Gastrocnemius medialis (tissue), 4 donors: ENCODE results near the gene B3GNT9. TPM values are rescaled to one million over a fixed set of nuclear protein-coding genes. Genes with fewer than 3 reads are reported as not detected.

ENCODE experiments used
- ATAC-seq, 2 donors: fragments of 150-250 bp; one replicate each; pipeline ENCODE4 v1.9.1; 2016
- DNase-seq, 2 donors: peaks; one replicate each; pipeline ENCODE4 v3.0.0-alpha.2; 2019
- H3K27ac ChIP-seq, 4 donors: fragments of 200-600 bp; sonication (generic); 1 replicate in 1 of 4; 2 replicates in 3 of 4; pipeline ENCODE4 v1.5.1; 2016 to 2018; ENCODE audit warnings: mild to moderate bottlenecking in 2 of 4, moderate library complexity in 1 of 4
- H3K27me3 ChIP-seq, 3 donors: fragments of 200-600 bp; sonication (generic) in 2 of 3; 1 replicate in 1 of 3; 2 replicates in 2 of 3; pipeline versions ENCODE4 v1.5.1 to v1.6.0; 2016 to 2019; ENCODE audit warnings: mild to moderate bottlenecking in 1 of 3, moderate library complexity in 1 of 3
- H3K36me3 ChIP-seq, 2 donors: fragments of 200-600 bp; sonication (generic) in 1 of 2; one replicate each; pipeline ENCODE4 v1.5.1; 2017 to 2018
- H3K4me1 ChIP-seq, 2 donors: fragments of 200-600 bp; sonication (generic) in 1 of 2; one replicate each; pipeline ENCODE4 v1.5.1; 2016 to 2017; ENCODE audit warnings: mild to moderate bottlenecking in 2 of 2
- H3K4me3 ChIP-seq, 4 donors: fragments of 200-600 bp; sonication (generic) in 3 of 4; 1 replicate in 1 of 4; 2 replicates in 3 of 4; pipeline ENCODE4 v1.5.1; 2016 to 2019; ENCODE audit warnings: mild to moderate bottlenecking in 2 of 4
- H3K9me3 ChIP-seq, 3 donors: fragments of 200-600 bp; sonication (generic) in 2 of 3; 1 replicate in 1 of 3; 2 replicates in 2 of 3; pipeline ENCODE4 v1.5.1; 2016 to 2019
- CTCF ChIP-seq, 5 experiments: fragments of 450-650 bp in 3 of 5; fragments of 200-600 bp in 2 of 5; sonication (generic) in 2 of 5; IDR thresholded peaks in 4 of 5; conservative IDR thresholded peaks in 1 of 5; 1 replicate in 4 of 5; 2 replicates in 1 of 5; pipeline ENCODE4 v1.5.1; 2016 to 2019; ENCODE audit warnings: antibody characterized with exemption in 5 of 5, mild to moderate bottlenecking in 3 of 5, moderate library complexity in 3 of 5
- POLR2A ChIP-seq, 2 donors: fragments of 450-650 bp; IDR thresholded peaks; one replicate each; pipeline ENCODE4 v1.6.1; 2017; ENCODE audit warnings: antibody characterized with exemption in 2 of 2, mild to moderate bottlenecking in 2 of 2, moderate library complexity in 2 of 2
- in situ Hi-C, 4 donors: fragments of 200-750 bp; cut with MboI; loops; one replicate each; pipeline versions ENCODE4 v1.15.0 to v1.8.0; 2017; ENCODE audit warnings: low sequenced_read_pairs in 4 of 4
- intact Hi-C: fragments of 100-400 bp; cut with DNase I; formaldehyde crosslinking; loops from one replicate; pipeline ENCODE4 v1.15.1; 2023; ENCODE audit warnings: low total_unique reads
- total RNA-seq, 4 donors: library from RNA; depleted of rRNA; stranded (reverse); fragments of >200 nt; gene quantifications; one replicate each; pipeline versions ENCODE4 v1.1.0 to v1.2.3, GENCODE V29; 2016

The B3GNT9 gene
- total RNA-seq, 4 donors from 2014 or later: 1.5 to 3.1 (median 2.6) TPM

GRCh38 chr16:67161595-67162058 is 10.8 kb upstream of the B3GNT9 start:
- intact Hi-C loops: loop anchor here (2.0 to 5.0 kb wide), 3 partner anchors 86 to 211 kb away; partner anchors contain the start of genes CBFB, FHOD1 and SLC9A5
- DNase-seq (peak; percentile 57 to 84), ATAC-seq (peak; percentile 3 to 22)
- Histone ChIP-seq H3K9me3 (no peaks in the 10 kb centered on the region), H3K36me3 (no peaks in the 10 kb centered on the region), H3K27me3 (no peaks in the 10 kb centered on the region), H3K4me1 (peaks cover 49 to 51% of the 10 kb centered on the region in 2 donors), H3K27ac (peak overlapping the region; percentile 93 to 100 (median 95)), H3K4me3 (peak overlapping the region; percentile 75 to 87 (median 76))
- in situ Hi-C loops: no loop called here
- TF ChIP-seq CTCF (IDR thresholded peaks at IDR 0.05 in 4 of 5, conservative IDR thresholded peaks at IDR 0.05 in 1 of 5) (peak in 4 of 5 experiments; percentile 18 to 33 (median 22)), POLR2A (IDR thresholded peaks at IDR 0.05) (no peak)

- Histone ChIP-seq H3K27ac (peak overlapping the region; percentile 93 to 100 (median 95)), H3K4me3 (peak overlapping the region; percentile 75 to 87 (median 76)), H3K36me3 (no peaks in the 10 kb centered on the region), H3K4me1 (peaks cover 37 to 44% of the 10 kb centered on the region in 2 donors), H3K9me3 (no peaks in the 10 kb centered on the region), H3K27me3 (no peaks in the 10 kb centered on the region)
- intact Hi-C loops: loop anchor here (1.0 to 2.0 kb wide), 2 partner anchors 25 to 174 kb away; no protein-coding TSS in a partner anchor
- ATAC-seq (no peak), DNase-seq (no peak)
- in situ Hi-C loops: loop anchor here (5.0 to 10.0 kb wide), 4 partner anchors 144 to 194 kb away; partner anchors contain the start of gene CES3 (in 1 of the 4)
- no peak for TF ChIP-seq POLR2A (IDR thresholded peaks at IDR 0.05)
- TF ChIP-seq CTCF (IDR thresholded peaks at IDR 0.05 in 4 of 5, conservative IDR thresholded peaks at IDR 0.05 in 1 of 5): no peak
Observed at GRCh38 chr16:67158637-67159600, 8.1 kb upstream of the B3GNT9 start.

GRCh38 chr16:67157892-67158635 is 7.3 kb upstream of the B3GNT9 start:
- H3K4me3 ChIP-seq: no peak overlapping the region
- no peaks in the 10 kb centered on the region for H3K9me3 ChIP-seq
- in situ Hi-C loops: loop anchor here (5.0 to 10.0 kb wide), 4 partner anchors 143 to 193 kb away; partner anchors contain the start of gene CES3 (in 1 of the 4)
- H3K4me1 ChIP-seq: peaks cover 28 to 36% of the 10 kb centered on the region in 2 donors
- H3K36me3 ChIP-seq: no peaks in the 10 kb centered on the region
- DNase-seq: no peak
- intact Hi-C loops: loop anchor here (2.0 kb wide), 1 partner anchor 173 kb away; no protein-coding TSS in a partner anchor
- TF ChIP-seq CTCF (IDR thresholded peaks at IDR 0.05 in 4 of 5, conservative IDR thresholded peaks at IDR 0.05 in 1 of 5): no peak
- TF ChIP-seq POLR2A (IDR thresholded peaks at IDR 0.05): no peak
- ATAC-seq: no peak
- H3K27me3 ChIP-seq: no peaks in the 10 kb centered on the region
- no peak overlapping the region for H3K27ac ChIP-seq

- no peaks in the 10 kb centered on the region for H3K36me3 ChIP-seq
- H3K4me1 ChIP-seq: peaks cover 20 to 27% of the 10 kb centered on the region in 2 donors
- H3K27me3 ChIP-seq: no peaks in the 10 kb centered on the region
- no peak overlapping the region for H3K27ac ChIP-seq
- TF ChIP-seq POLR2A (IDR thresholded peaks at IDR 0.05): no peak
- intact Hi-C loops (no loop called here), in situ Hi-C loops (loop anchor here (5.0 to 10.0 kb wide), 4 partner anchors 142 to 192 kb away; partner anchors contain the start of gene CES3 (in 1 of the 4))
- DNase-seq (no peak), ATAC-seq (no peak)
- H3K4me3 ChIP-seq: no peak overlapping the region
- no peaks in the 10 kb centered on the region for H3K9me3 ChIP-seq
Observed at GRCh38 chr16:67157106-67157748, 6.4 kb upstream of the B3GNT9 start.
